ENCODE data around the gene MYLK2.

- TF ChIP-seq CTCF (conservative IDR thresholded peaks at IDR 0.05 in 1 of 2, IDR thresholded peaks at IDR 0.05 in 1 of 2; ENCODE audit: extremely low read depth in 1 of 2, insufficient read depth in 1 of 2, low read depth in 1 of 2, low read length in 2 of 2) (no peak), EZH2 (IDR thresholded peaks at IDR 0.05; ENCODE audit: borderline replicate concordance, low read length) (no peak)
Observed at GRCh38 chr20:31869673-31869941, 50.5 kb downstream of the MYLK2 start.
